ENCODE data around the gene SELL. TPM values are rescaled to one million over a fixed set of nuclear protein-coding genes. Genes with fewer than 3 reads are reported as not detected.
"Not testable (repeated sequence)": the region's sequence is repeated elsewhere in the genome, so short reads cannot be mapped to it uniquely, and the experiment has no call there.

SELL gene
- total RNA-seq, 1 donor from 2014 or later = under 0.01 TPM

DNA sequence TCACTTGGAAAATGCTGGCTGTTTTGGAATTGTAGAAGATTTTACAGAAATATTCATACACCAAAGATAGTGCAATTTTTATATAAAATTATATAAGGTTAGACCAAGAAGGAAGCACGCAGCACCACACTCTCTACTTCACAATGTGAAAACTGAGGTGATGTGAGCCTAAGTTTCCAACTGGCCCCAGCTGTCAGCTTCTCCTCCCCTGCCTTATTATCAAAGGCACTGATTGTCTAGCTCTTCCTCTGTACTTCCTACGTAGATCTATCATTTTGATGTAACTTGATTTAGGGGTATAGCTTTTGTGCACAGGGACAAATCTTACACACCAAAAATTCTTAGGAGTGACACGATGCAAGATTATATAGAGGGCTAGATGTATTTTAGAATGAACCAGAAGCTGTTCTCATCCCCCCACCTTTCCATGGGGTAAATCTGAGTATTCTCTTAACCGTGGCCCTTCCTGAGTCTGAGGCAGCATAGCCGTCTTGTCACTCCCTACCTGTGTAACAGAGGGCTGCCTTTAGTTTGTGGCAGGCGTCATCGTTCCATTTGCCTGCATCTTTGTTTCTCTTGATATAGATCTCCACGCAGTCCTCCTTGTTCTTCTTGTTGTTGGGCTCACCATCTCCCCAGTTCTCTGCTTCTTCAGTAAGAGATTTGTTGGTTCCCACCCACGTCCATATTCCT lies 3.4 kb downstream of the SELL start:
- no peak for DNase-seq (ENCODE audit: low read depth in 2 of 2)

DNA sequence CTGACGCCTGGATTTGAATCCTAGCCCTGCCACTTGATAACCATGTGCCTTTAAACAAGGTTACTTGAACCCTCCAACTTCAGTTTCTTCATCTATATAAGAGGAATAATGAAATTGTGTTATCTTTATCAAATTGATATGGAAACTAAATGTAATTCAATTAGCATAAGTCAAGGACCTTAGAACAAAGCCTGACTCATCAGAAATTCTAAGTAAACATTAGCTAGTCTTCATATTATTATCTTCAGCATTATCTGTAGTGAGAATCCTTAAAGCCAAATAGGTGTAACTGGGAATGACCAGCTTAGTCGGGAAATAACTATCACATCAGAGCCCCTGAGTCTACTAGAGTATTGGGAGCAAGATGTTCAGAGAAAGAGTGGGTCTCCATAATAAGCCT lies 6.6 kb downstream of the SELL start:
- DNase-seq (ENCODE audit: low read depth in 2 of 2) = no peak

DNA sequence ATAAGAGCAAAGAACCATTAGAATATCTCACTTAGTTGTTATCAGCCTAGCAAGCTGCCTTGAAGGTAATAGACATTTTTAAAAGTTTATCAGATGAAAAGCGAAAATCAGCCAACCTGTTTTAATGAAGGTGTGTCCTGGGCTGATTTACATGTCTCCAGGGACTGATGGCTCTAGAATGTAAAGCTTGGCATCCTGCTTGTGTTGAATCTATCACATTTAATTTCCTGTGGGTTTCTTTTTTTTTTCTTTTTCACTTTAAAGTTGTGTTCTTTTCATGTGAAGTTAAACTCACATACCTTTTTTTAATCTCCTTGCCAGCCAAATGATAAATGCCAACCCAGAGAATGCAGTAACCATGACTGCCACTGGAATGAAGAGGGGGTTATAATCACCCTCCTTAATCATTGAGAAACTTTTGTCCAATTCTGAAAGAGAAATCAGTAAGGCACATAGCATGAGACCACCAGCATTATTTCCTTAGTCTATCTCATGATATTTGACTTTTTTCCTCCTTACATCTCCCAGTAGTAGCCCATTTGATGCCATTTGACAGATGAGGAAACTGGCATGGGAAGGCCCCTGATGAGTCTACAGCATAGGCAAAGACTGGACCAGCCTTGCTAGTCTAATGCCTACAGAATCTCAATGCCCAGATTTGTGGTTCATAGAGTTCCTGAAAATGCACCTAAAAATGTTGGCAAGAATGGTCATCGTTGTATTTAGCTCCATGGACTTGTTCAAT lies 10.0 kb downstream of the SELL start:
- no peak for DNase-seq (ENCODE audit: low read depth in 2 of 2)

DNA sequence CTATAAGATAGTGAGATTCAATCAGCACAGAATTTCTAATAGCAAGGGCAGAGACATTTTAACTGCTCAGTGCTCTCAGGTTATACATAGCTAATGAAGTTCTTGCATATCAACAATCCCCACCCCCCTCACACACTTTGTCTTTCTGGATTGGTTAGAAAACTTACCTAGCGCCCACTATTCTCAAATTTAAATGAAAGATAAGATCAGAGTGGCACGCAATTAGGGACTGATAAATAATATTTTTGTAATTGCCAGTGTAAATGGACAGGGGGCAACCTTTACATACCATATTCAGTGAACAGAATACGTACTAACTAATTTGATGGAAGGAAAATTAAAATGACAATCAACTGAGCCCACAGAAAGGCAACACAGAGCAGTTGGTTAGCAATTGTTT lies 11.7 kb downstream of the SELL start:
- DNase-seq (ENCODE audit: low read depth in 2 of 2) = no peak

DNA sequence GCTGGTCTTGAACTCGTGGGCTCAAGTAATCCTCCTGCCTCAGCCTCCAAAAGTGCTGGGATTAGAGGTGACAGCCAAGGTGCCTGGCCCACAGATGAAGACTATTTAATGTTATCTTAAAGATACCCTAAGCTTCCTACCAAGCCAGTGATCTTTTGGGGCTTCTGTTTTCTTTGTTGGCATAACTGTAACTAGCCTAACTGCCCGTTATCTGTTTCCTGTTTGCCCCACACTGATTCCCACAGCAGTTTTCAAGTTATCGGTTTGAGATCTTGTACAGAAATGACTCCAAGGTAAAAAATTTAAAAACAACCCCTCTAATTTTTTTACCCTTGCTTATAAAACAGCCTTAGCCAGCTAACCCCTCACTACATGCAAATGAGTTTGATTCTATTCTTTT lies 12.4 kb downstream of the SELL start:
- DNase-seq (ENCODE audit: low read depth in 2 of 2) = no peak

DNA sequence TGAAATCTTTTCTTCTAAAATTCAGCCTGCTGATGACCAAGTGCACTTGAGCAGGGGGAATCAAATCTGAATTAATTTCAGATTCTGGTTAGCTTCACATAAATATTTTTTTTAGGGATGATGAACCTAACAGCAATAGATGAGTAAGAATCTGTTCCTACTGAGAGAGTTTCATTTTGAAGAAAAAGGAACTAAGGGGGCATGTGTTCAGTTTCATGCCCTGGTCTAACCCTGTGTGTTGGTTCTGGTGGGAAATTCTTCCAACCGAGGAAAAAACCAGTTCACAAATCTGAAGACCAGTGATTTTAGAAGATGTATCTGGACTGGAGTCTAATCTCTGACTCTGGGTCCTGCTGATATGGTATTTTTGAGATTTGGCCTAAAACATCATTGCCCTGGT lies 13.7 kb downstream of the SELL start:
- DNase-seq (ENCODE audit: low read depth in 2 of 2) = no peak

DNA sequence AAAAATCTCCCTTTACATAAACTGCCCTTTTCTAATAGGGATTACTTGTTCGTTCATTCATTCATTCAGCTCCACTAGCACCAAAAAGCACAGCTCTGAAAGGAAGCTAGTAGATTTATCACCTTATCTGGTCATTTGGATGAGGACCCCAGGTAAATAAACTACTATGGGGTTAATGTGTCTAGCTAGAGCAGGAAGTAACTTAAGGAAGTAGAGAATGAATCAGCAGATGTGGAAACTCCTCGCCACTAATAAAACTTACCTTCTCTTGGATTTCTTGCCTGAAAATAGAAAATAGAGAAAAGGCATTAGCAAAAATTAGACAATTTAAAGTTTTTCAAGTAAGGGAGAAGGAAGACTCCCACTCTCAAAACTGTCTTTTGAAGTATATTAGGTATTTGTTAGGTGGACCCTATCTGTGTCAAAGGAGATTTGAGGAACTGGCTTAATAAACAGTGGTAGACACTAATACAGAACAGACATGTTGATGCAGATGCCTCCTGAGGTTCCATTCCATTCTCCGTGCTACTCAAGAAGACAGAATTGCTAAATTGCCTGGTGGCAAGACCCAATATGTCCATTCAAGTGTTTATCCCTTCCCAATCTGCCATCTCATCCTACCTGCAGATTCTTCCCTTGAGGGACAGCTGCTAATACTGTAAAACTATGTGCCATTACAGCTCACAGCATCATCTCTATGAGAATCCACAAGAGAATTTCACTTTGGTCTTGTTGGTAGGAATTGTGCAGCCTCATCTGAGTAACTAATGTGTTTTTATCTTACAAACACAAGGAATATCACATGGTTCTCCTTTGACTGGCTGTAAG lies 14.9 kb downstream of the SELL start:
- no peak for DNase-seq (ENCODE audit: low read depth in 2 of 2)

DNA sequence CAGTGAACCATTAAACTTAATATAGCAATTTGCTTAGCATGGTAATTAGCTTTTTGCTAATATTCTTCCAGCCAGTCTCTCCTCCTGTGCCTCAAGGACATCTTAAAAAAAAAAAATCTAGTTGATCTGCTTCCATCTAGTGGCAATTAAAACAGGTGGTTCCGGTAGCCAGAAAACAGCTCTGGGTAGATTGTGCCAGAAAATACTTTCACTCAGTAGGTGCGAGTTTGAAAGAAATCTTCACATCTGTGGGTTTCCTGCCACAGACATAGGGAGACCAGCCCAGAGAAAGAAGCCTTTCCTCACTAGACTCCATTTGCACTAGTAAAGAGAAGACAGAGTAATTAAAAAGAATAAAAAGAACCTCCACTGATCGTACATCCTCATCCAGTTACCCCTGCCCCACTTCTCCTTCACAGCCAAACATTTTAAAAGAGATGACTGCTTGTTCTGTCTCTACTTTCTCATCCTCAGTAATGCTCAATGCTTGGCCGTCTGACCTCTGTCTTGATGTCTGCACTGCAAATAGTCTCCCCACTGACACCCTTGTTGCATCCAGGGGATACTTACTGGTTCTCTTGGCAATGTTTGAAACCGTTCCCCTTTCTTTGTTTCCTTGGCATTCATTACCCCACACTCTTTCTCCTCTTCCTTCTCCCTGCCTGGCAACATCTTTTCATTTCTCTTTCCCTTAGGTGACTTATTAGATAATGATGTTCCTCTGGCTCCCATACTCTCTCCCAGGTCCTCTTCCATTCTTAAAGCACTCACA lies 16.9 kb downstream of the SELL start:
- DNase-seq (ENCODE audit: low read depth in 2 of 2) = peak in 1 of 2 donors; percentile 26

DNA sequence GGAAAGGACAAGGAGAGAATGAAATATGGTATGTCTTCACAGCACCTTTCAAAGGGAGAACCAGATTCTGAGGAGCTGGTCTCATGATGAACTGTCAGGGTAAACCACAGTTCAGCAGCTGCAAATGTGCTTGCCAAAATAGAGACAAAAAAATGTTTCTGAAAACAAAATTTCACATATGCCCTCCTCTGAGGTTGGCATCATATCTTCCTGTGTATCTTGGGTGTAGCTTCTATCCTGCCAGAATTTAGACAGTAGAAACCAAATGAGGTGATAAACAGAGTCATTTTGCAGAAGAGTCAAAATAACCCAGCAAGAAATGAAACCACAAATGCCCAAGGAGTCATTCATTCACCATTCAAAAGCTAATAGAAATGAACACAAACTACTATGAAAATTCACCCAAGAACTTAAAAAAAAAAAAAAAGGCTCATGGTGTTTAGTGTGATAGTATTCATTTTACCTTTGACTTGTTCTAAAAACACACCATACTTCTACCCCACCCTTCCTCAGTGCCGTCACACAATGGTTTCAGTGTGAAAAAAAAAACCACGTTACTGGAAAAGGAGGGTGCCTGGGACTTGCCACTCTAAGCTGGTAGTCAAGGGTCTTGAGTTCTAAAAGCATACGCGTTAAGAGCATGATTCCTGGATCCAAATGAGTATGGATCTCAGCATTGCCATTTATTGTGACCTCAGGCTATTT lies 18.5 kb downstream of the SELL start:
- DNase-seq (ENCODE audit: low read depth in 2 of 2) = no peak

DNA sequence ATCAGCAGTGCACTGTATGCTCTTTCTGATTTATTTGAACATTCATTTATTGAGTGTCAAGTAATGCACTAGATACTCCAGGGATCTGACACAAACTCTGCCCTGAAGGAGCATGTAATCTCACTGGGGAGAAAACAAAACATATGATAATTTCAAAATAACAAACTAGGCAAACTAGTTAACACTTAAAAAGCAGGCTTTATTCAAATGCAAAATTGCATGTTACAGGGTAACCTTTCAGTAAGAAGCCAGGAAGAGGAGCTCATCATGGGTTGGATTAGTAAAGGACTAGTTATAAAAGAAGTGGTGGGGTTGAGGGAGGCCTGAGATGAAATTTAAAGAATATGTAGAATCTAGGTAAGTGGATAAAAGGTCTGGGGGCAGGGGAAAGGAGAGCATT lies 20.9 kb downstream of the SELL start:
- no peak for DNase-seq (ENCODE audit: low read depth in 2 of 2)

DNA sequence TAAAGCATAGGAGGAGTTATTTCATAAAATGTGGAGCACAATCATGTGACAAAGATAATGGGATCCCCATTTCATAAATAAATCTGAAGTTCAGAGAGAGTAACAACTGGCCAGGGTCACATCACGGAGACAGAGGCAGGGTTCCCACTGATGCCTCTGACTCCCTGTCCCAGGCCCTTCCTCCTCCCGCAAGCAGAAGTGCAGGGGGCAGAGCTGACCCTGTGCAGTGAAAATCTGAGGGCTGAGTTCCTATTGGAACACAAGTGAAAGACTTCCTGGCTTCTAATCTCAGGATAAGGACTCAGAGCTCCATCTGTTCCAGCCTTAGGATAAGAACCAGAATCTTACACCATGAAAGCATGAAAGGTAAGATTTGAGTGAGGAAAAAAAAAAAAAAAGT lies 22.0 kb downstream of the SELL start:
- DNase-seq (ENCODE audit: low read depth in 2 of 2) = no peak

DNA sequence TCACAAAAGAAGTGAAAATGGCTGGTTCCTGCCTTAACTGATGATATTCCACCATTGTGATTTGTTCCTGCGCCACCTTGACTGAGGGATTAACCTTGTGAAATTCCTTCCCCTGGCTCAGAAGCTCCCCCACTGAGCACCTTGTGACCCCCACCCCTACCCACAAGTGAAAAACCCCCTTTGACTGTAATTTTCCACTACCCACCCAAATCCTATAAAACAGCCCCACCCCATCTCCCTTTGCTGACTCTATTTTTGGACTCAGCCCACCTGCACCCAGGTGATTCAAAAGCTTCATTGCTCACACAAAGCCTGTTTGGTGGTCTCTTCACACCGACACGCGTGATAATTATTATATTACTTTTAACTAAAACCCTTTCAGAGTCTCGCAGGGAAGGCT lies 23.0 kb downstream of the SELL start:
- not testable (repeated sequence) for DNase-seq (ENCODE audit: low read depth in 2 of 2)

DNA sequence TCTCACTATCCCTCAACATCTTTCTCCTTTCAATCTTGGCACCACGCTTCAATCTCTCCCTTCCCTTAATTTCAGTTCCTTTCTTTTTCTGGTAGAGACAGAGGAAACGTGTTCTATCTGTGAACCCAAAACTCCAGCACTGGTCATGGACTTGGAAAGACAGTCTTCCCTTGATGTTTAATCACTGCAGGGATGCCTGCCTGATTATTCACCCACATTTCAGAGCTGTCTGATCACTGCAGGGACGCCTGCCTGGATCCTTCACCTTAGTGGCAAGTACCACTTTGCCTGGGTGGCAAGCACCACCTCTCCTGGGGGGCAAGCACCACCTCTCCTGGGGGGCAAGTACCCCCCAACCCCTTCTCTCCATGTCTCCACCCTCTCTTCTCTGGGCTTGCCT lies 27.8 kb downstream of the SELL start:
- DNase-seq (ENCODE audit: low read depth in 2 of 2) = no peak

DNA sequence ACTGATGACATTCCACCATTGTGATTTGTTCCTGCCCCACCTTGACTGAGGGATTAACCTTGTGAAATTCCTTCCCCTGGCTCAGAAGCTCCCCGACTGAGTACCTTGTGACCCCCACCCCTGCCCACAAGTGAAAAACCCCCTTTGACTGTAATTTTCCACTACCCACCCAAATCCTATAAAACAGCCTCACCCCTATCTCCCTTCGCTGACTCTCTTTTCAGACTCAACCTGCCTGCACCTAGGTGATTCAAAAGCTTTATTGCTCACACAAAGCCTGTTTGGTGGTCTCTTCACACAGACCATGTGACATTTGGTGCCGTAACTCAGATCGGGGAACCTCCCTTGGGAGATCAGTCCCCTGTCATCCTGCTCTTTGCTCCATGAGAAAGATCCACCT lies 28.3 kb downstream of the SELL start:
- DNase-seq (ENCODE audit: low read depth in 2 of 2) = not testable (repeated sequence)

DNA sequence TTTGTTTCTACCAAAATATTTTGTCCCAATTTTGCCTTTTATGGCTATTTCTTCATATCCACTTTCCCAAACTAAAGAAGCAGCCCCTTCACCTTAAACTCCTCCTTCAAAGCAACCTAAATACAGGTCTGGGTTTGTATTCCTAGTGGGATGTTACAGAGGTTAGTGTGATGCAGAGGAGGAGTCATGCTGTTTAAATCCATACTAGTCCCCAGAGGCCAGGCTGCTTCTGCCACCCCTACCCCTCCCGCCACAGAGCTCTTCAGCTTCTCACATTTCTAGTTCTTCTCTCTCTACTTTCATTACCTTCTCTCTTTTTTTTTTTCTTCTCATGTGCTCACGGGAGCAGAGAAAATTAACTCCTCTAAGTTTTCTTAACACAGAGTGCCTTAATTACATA lies 29.3 kb downstream of the SELL start:
- DNase-seq (ENCODE audit: low read depth in 2 of 2) = no peak

DNA sequence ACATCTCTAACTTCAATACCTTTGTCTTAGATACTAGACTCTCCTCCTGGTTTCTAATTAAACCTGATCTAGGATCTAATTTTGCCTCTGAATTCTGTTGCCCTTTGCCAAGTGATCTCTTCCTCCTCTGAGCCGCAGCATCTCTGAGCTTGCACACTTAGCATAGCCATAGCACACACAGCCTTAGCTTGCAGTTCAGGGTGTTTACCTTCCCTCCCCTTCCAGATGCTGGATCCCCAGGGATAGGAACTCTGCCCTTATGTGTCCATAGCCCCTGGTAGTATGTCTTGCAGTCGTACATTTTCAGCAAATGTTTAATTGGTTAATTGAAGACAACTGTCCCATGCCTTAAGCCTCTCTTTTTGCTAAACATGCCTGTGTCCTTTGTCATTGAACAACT lies 30.3 kb downstream of the SELL start:
- DNase-seq (ENCODE audit: low read depth in 2 of 2) = no peak

DNA sequence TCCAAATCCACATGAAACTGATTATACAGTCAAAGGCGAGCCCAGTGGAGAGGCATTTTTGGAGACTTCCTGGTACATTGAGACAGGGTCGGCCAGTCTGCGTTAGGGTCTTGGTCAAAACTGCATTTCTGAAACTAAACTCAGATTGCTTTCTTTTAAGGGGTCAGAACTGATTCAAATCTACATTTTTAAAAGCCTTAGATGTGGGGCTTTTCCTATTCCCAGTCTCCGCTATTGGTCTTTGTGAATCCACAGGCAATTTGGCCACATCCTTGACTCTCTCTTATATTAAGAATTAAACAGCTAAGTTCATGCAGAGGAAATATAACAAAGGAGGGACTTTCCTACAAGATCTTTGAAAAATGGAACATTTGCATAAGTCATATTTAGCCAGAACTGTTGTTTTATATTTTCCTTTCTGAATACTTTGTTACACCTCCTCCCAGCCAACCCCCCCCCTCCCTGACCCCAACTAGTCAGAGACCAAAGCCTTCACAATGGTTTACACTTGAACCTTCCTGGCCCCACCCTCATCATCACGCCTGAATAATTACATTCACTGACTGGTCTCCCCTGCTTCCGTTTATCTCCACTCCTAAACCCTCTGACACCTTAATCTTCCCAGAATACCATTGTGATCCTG lies 30.9 kb downstream of the SELL start:
- peak in 1 of 2 donors; percentile 16 for DNase-seq (ENCODE audit: low read depth in 2 of 2)

DNA sequence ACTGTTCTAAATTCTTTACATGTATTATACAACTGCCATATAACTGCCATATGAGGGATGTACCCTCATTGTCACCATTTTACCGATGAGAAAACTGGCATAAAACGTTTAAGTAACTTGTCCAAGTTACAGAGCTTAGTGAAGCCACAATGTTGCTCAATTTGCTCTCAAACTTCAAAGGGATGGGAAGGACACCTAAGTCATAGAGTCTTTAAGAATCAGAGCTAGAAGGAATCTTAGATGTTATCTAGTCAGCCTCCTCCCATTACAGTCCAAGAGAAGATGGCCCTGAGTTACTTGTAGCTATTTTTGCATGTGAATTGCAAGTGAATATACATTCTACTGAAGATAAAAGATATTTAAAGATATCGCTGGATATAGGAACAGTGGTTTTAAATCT lies 31.7 kb downstream of the SELL start:
- DNase-seq (ENCODE audit: low read depth in 2 of 2) = no peak

DNA sequence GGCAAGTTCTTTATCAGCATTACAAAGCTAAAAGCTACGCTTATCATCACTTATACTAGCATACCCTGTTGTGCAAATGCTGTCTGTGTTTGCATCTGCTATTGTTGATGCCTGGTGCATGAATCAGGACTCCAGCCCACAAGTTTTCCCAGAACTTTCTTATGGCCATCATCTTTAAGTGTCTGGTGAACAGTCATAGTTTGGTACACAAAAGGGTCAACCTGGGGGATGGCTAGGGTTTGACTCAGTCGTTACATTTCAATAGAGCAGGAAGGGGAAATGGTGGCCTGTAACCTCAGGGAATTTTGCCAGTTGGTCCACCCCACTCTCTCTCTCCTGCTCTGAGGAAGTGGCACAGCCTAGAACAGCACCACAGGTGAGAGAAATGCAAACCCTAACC lies 35.4 kb downstream of the SELL start:
- DNase-seq (ENCODE audit: low read depth in 2 of 2) = peak; percentile 3 to 90

DNA sequence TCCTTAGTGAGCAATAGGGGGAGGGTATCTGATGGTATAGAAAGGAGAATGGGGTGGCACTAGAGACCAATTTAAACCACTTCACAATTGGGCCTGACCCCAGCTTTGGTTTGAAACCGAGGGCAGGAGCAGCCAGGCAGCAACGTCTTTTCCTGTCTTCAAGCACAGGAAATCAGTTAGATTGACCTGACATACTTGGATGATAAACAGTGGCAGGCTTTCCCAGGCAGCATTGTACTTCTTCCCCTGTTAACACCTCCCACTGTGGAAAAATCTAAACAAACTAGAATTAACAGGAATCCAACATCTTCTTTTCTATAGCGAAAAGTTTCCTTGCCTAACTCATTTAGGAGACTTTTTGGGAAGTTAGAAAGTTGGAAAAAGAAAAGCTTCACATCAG lies 40.6 kb downstream of the SELL start:
- peak; percentile 51 to 90 for DNase-seq (ENCODE audit: low read depth in 2 of 2)

DNA sequence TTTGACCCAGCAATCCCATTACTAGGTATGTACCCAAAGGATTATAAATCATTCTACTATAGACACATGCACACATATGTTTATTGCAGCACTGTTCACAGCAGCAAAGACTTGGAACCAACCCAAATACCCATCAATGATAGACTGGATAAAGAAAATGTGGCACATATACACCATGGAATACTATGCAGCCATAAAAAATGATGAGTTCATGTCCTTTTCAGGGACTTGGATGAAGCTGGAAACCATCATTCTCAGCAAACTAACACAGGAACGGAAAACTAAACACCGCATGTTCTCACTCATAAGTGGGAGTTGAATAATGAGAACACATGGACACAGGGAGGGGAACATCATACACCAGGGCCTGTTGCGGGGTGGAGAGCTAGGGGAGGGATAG lies 41.2 kb downstream of the SELL start:
- DNase-seq (ENCODE audit: low read depth in 2 of 2) = not testable (repeated sequence)
